Coronary artery (tissue), 2 donors: ENCODE results near the gene CDPF1.

Source experiments
- DNase-seq: peaks from one replicate; pipeline ENCODE4 v3.0.0-alpha.2; 2017; ENCODE audit warnings: low spot score
- H3K27ac ChIP-seq, 2 donors: fragments of 200-600 bp; sonication (generic); one replicate each; pipeline ENCODE4 v1.5.1; 2016 to 2019
- H3K4me3 ChIP-seq: fragments of 200-600 bp; sonication (generic); 2 replicates; pipeline ENCODE4 v1.5.1; 2016; ENCODE audit warnings: mild to moderate bottlenecking, moderate library complexity
- CTCF ChIP-seq: fragments of 200-600 bp; sonication (generic); IDR thresholded peaks from one replicate; pipeline ENCODE4 v1.5.1; 2019; ENCODE audit warnings: antibody characterized with exemption

Gene CDPF1

DNA sequence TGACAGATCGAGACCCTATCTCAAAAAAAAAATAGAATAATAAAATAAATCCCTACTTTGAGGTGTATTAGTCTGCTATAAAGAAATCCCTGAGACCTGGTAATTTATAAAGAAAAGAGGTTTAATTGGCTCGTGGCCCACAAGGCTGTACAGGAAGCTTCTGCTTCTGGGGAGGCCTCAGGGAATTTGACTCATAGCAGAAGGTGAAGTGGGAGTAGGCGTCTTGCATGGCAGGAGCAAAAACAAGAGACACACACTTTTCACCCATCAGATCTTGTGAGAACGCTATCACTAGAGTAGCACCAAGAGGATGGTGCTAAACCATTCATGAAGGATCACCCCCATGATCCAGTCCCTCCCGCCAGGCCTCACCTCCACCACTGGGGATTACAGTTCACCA lies 29.2 kb downstream of the CDPF1 start:
- no peak for TF ChIP-seq CTCF
- Histone ChIP-seq H3K4me3 (no peak overlapping the region), H3K27ac (no peak overlapping the region)
- DNase-seq: no peak

DNA sequence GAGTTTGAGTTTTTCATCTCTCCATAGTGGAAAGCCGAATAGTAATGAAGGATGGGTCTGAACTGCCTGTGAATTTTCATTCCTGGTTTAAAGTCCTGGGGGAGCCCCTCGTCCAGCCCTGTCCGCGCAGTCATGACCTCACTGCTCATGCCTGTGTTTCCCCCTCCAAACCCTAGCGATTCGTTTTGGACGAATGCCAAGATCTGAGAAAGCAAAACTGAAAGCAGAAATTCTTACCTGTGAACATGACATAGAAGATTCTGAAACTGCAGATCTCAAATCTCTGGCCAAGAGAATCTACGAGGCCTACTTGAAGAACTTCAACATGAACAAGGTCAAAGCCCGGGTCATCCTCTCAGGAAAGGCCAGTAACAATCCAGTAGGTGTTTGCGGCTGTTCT lies 30.5 kb downstream of the CDPF1 start:
- no peak for DNase-seq
- Histone ChIP-seq H3K27ac (no peak overlapping the region), H3K4me3 (no peak overlapping the region)
- TF ChIP-seq CTCF: no peak

GRCh38 chr22:46214616-46215015 lies 35.5 kb downstream of the CDPF1 start:
- Histone ChIP-seq H3K27ac (no peak overlapping the region), H3K4me3 (no peak overlapping the region)
- DNase-seq: no peak
- no peak for TF ChIP-seq CTCF

- Histone ChIP-seq H3K27ac (no peak overlapping the region), H3K4me3 (no peak overlapping the region)
- TF ChIP-seq CTCF: no peak
- DNase-seq: no peak
These were observed 35.9 kb downstream of the CDPF1 start for GRCh38 chr22:46214149-46214548.

GRCh38 chr22:46213052-46213451 lies 37.0 kb downstream of the CDPF1 start:
- no peak overlapping the region for H3K27ac ChIP-seq
- no peak for TF ChIP-seq CTCF
- DNase-seq: no peak
- H3K4me3 ChIP-seq: no peak overlapping the region

- no peak for TF ChIP-seq CTCF
- Histone ChIP-seq H3K27ac (no peak overlapping the region), H3K4me3 (no peak overlapping the region)
- no peak for DNase-seq
These were observed 37.9 kb downstream of the CDPF1 start for GRCh38 chr22:46212195-46212594.

GRCh38 chr22:46209262-46209661 lies 40.8 kb downstream of the CDPF1 start:
- no peak overlapping the region for H3K27ac ChIP-seq
- TF ChIP-seq CTCF: no peak
- H3K4me3 ChIP-seq: no peak overlapping the region
- DNase-seq: no peak
